ENCODE results near the gene PLA2G3.
A peak's percentile ranks its signal among the peaks of the same experiment; 100 is the strongest.

The PLA2G3 gene

DNA sequence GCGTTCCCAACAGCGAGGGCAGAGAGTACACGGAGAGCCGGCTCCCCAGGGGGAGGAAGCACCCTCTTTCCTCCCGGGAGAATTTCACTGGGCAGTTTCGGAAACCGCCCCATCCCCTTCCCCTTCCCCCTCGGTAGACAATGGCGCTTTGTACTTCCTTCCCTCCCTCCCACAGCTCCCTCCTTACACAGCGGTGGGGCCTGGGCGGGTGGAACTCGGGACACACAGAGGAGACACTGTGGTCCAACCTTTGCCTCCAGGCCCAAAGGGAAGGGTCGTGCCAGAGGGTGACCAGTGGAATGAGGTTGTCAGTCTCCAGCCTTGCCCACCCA is 54.8 kb downstream of the PLA2G3 start:
- H3K4me3 ChIP-seq (ENCODE audit: low read length), result peak overlapping the region; percentile 79
- no peak for DNase-seq (ENCODE audit: low read depth)
- TF ChIP-seq, protein P1, sequence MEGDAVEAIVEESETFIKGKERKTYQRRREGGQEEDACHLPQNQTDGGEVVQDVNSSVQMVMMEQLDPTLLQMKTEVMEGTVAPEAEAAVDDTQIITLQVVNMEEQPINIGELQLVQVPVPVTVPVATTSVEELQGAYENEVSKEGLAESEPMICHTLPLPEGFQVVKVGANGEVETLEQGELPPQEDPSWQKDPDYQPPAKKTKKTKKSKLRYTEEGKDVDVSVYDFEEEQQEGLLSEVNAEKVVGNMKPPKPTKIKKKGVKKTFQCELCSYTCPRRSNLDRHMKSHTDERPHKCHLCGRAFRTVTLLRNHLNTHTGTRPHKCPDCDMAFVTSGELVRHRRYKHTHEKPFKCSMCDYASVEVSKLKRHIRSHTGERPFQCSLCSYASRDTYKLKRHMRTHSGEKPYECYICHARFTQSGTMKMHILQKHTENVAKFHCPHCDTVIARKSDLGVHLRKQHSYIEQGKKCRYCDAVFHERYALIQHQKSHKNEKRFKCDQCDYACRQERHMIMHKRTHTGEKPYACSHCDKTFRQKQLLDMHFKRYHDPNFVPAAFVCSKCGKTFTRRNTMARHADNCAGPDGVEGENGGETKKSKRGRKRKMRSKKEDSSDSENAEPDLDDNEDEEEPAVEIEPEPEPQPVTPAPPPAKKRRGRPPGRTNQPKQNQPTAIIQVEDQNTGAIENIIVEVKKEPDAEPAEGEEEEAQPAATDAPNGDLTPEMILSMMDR (conservative IDR thresholded peaks at IDR 0.05; ENCODE audit: low read length), result no peak

DNA sequence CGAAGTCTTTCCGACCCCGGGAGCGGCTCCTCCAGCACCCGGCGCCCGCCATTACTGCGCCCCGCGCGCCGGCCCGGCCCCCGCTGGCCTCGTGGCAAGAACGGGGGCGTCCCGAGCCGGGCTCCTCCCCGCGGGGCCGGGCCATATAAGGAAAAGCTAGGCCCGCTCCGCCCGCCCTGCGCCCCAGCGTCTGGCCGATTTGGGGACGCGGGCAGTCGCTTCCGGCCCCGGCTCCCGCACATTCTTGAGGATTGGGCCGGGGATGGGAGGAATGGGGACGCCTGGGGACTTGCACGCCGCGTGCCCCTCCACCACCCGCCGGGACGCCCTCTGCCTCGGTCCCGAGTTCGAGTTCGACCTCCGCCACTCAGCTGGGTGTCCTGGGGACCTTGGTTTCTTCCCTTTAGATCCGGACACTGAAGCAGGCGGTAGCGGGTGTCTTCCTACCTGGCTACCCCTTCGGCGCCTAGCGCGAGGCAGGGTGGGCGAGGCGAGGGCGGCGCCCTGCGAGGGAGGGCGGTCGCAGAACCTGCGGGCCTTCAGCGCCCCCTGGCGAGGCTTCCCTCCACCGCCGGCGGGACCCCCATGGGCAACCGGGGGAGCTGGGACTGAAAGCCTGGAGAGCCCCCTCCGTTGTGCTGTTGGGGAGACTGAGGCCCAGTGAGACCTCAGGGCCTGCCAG is 55.4 kb downstream of the PLA2G3 start:
- DNase-seq (ENCODE audit: low read depth), result peak; percentile 87
- TF ChIP-seq, protein P1 (conservative IDR thresholded peaks at IDR 0.05; ENCODE audit: low read length), result peak; percentile 63
- H3K4me3 ChIP-seq (ENCODE audit: low read length), result peak overlapping the region; percentile 91

All from AG10803 (cell line).